Testis (tissue), 3 donors: ENCODE results near the gene TMEM191C. TPM values are rescaled to one million over a fixed set of nuclear protein-coding genes. Genes with fewer than 3 reads are reported as not detected.
"Not testable (repeated sequence)": the region's sequence is repeated elsewhere in the genome, so short reads cannot be mapped to it uniquely, and the experiment has no call there.

ENCODE experiments used
- DNase-seq: peaks from one replicate; pipeline ENCODE4 v3.0.0-alpha.2; 2019
- H3K27ac ChIP-seq, 2 donors: fragments of 200-600 bp; sonication (generic); one replicate each; pipeline ENCODE4 v1.5.1; 2019
- H3K27me3 ChIP-seq: fragments of 200-600 bp; sonication (generic); one replicate; pipeline ENCODE4 v1.5.1; 2019
- H3K36me3 ChIP-seq: fragments of 200-600 bp; sonication (generic); one replicate; pipeline ENCODE4 v1.5.1; 2017; ENCODE audit warnings: low read depth; ENCODE audit errors: missing control alignments
- H3K4me1 ChIP-seq: fragments of 200-600 bp; sonication (generic); one replicate; pipeline ENCODE4 v1.5.1; 2019
- H3K4me3 ChIP-seq, 2 donors: fragments of 200-600 bp; sonication (generic); one replicate each; pipeline ENCODE4 v1.5.1; 2017 to 2019
- H3K9me3 ChIP-seq: fragments of 200-600 bp; sonication (generic); one replicate; pipeline ENCODE4 v1.5.1; 2017
- POLR2A ChIP-seq: fragments of 450-650 bp; IDR thresholded peaks from one replicate; pipeline ENCODE4 v1.6.1; 2017; ENCODE audit warnings: antibody characterized with exemption, mild to moderate bottlenecking, moderate library complexity
- WGBS, 2 donors: methylation state at CpG; one replicate each; pipeline ENCODE4 v1.1.5; 2018; 5-methylcytosine and 5-hydroxymethylcytosine counted together
- intact Hi-C: fragments of 100-400 bp; cut with DNase I; formaldehyde crosslinking; loops from one replicate; pipeline ENCODE4 v1.15.1; 2023; ENCODE audit warnings: low total_unique reads
- polyA plus RNA-seq: library from polyadenylated mRNA; stranded (reverse); fragments of 350-450 nt; fragmentation: Illumina TruSeq; extraction: RNeasy Lipid Tissue Mini Kit (QIAGEN cat#74804); gene quantifications from one replicate; pipeline ENCODE4 v1.2.3, GENCODE V29; 2014; ENCODE audit warnings: low read depth, low replicate concordance; ENCODE audit not compliant: insufficient read depth
- total RNA-seq, 2 donors: library from RNA; depleted of rRNA; stranded (reverse); fragments of >200 nt; gene quantifications; one replicate each; pipeline ENCODE4 v1.2.3, GENCODE V29; 2016
- TF ChIP-seq, protein P1 (sequence below), 3 experiments: fragments of 450-650 bp in 2 of 3; fragments of 200-600 bp in 1 of 3; sonication (generic) in 1 of 3; IDR thresholded peaks; one replicate each; pipeline ENCODE4 v1.5.1; 2016 to 2019; ENCODE audit warnings: antibody characterized with exemption in 3 of 3, mild to moderate bottlenecking in 2 of 3, moderate library complexity in 1 of 3

Gene TMEM191C
- total and polyA plus RNA-seq, 3 donors from 2014 or later = 35.3 to 78.2 (median 54.4) TPM

DNA sequence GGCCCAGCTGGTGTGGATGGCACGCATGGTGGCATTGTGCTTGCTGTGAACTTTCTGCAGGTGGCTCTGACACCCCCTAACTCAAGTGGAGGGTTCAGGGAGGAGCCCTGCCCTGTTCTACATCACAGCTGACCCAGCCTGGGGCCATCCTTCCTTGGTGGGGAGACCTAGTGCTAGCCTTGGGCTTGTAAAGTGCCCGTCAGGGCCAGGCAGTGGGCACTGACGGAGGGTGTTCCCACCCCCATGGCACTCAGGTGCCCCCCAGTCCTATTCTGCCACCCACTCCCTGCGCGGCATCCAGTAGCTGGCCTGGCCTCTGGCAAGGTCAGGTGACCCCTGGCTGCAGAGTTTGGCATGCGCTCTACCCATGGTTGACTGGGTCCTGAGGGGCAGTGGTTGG lies 26.0 kb upstream of the TMEM191C start:
- WGBS, 2 donors = 92% methylated on average over 2 of the region's 6 CpGs; no CpG with 5 or more reads in 1 of the 2 donors

DNA sequence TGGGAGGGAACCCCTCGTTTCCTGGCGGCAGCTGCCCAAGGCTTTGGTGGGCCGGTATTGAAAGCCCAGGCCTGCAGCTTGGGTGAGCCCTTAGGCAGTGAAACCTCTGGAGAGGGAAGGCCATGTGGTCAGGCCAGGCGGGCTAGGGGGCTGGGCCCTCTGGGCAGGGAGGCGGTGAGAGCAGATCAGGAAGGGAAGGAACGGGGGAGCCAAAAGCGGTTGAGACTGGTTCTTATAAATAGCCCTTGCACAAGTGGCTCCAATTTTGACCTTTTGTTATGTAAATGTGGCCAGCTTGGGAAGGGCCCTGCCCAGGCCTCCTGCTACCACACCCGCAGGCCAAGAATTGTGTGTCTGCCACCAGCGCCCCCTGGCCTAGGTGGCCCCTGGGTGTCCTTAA lies 25.1 kb upstream of the TMEM191C start:
- intact Hi-C loops, H3K36me3 ChIP-seq, H3K9me3 ChIP-seq, H3K27me3 ChIP-seq, H3K27ac ChIP-seq, H3K4me3 ChIP-seq, DNase-seq, H3K4me1 ChIP-seq: not testable (repeated sequence)
- WGBS, 2 donors = no CpG with 5 or more reads among the region's 9 CpGs

More for the DNA sequence above, 26.0 kb upstream of the TMEM191C start:
- H3K4me3 ChIP-seq, H3K36me3 ChIP-seq, H3K9me3 ChIP-seq, H3K4me1 ChIP-seq, intact Hi-C loops, H3K27ac ChIP-seq, H3K27me3 ChIP-seq, DNase-seq: not testable (repeated sequence)

DNA sequence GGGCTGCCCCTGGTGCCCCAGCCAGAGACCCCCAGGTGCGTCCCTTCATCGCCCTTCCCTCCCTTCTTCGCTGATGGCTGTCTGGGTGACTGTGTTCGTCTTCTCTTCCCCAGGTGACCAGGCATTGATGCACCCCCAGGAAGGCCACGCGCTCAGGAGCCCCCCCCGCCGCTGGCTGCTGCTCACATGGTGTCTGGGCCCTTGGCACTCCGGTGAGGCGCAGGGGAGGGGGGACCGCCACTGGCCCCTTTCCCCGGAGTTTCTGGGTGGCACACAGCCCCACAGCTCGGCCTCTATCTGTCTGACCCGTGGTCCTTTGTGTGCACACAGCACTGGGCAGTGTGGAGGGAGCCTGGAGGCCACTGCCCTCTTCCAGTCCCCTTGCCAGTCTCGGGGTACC lies 24.5 kb upstream of the TMEM191C start:
- intact Hi-C loops = not testable (repeated sequence)
- peak; percentile 13 for DNase-seq

DNA sequence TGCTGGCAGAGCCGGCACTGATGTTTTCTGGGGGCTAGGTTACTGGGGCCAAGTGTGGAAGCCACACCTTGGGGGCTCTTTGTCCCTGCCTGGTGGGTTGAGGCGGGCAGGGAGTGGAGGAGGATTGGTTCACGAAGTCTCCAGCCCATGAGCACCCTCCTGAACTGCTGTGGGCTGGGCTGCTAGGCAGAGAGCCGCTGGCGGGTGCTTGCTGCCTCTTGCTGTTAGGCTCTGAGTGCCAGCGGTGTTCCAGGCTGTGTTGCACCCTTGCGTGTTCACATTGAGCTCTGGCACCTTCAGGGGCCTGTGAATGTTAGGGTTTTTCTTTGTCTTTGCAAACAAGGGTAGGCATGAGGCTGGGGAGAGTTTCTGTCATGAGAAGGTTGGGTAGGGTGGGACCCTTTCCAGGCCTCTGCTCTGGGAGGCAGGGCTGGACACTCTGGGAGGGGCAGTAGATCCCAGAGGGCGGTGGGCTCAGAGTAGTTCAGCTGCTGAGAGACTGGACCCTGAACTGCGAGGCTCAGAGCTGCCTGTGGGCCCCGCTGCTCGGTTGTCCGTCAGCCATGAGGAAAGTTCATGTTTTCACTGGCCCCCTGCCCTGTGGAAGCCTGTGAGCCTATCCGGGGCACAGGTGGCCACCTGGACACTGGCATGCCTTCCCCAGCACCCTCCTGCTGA lies 24.0 kb upstream of the TMEM191C start:
- Histone ChIP-seq H3K27me3 (no peaks in the 10 kb centered on the region), H3K4me1 (no peaks in the 10 kb centered on the region), H3K9me3 (no peaks in the 10 kb centered on the region), H3K27ac (no peak overlapping the region), H3K36me3 (no peaks in the 10 kb centered on the region), H3K4me3 (no peak overlapping the region)
- TF ChIP-seq, protein P1, sequence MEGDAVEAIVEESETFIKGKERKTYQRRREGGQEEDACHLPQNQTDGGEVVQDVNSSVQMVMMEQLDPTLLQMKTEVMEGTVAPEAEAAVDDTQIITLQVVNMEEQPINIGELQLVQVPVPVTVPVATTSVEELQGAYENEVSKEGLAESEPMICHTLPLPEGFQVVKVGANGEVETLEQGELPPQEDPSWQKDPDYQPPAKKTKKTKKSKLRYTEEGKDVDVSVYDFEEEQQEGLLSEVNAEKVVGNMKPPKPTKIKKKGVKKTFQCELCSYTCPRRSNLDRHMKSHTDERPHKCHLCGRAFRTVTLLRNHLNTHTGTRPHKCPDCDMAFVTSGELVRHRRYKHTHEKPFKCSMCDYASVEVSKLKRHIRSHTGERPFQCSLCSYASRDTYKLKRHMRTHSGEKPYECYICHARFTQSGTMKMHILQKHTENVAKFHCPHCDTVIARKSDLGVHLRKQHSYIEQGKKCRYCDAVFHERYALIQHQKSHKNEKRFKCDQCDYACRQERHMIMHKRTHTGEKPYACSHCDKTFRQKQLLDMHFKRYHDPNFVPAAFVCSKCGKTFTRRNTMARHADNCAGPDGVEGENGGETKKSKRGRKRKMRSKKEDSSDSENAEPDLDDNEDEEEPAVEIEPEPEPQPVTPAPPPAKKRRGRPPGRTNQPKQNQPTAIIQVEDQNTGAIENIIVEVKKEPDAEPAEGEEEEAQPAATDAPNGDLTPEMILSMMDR (IDR thresholded peaks at IDR 0.05) = no peak
- no peak for TF ChIP-seq POLR2A
- intact Hi-C loops = no loop called here
- DNase-seq = peak; percentile 28
- WGBS, 2 donors = 86 to 92% methylated on average over 10 to 13 of the region's 13 CpGs

More for the DNA sequence above, 24.5 kb upstream of the TMEM191C start:
- not testable (repeated sequence) for H3K9me3 ChIP-seq, H3K4me3 ChIP-seq, H3K27me3 ChIP-seq, H3K27ac ChIP-seq, H3K36me3 ChIP-seq, H3K4me1 ChIP-seq
- 96% methylated on average over 3 of the region's 15 CpGs; no CpG with 5 or more reads in 1 of the 2 donors for WGBS, 2 donors

DNA sequence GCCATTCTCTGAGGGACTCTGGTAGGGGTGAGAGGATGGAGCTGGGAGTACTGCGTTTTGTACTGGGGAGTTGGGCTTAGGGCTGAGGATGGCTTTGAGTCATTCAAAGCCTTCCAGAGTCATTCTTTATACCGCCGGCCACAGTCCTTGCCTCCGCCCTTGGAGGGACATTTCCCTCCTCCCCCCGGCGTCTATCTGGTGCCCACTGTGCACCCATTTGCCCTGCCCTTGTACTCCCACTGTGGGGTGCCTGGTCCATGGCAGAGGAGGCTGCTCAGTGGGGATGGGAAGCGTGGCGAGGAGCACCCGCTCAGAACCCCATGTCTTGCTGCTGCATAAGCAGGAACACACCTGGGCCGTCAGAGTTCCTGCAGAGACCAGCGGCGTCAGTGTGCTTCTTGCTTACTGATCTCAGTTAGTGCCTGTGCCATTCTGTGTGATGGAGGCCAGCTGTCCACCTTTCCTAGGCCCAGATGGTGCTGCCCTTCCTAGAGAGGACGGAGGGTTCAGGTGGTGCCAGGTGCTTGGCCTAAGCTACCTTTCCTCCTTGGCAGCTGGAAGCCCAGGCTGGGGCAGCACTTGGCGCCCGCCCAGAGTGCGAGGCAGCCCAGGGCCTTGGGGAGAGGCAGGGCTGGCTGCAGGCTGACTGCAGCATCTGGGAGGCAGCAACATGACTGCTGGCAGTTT lies 23.3 kb upstream of the TMEM191C start:
- Histone ChIP-seq H3K4me1 (no peaks in the 10 kb centered on the region), H3K27me3 (no peaks in the 10 kb centered on the region), H3K9me3 (no peaks in the 10 kb centered on the region), H3K36me3 (no peaks in the 10 kb centered on the region), H3K27ac (no peak overlapping the region), H3K4me3 (no peak overlapping the region)
- peak; percentile 11 for DNase-seq
- intact Hi-C loops = no loop called here
- WGBS, 2 donors = 88 to 94% methylated on average over 15 to 16 of the region's 16 CpGs
- no peak for TF ChIP-seq POLR2A
- TF ChIP-seq, protein P1 (IDR thresholded peaks at IDR 0.05) = no peak

DNA sequence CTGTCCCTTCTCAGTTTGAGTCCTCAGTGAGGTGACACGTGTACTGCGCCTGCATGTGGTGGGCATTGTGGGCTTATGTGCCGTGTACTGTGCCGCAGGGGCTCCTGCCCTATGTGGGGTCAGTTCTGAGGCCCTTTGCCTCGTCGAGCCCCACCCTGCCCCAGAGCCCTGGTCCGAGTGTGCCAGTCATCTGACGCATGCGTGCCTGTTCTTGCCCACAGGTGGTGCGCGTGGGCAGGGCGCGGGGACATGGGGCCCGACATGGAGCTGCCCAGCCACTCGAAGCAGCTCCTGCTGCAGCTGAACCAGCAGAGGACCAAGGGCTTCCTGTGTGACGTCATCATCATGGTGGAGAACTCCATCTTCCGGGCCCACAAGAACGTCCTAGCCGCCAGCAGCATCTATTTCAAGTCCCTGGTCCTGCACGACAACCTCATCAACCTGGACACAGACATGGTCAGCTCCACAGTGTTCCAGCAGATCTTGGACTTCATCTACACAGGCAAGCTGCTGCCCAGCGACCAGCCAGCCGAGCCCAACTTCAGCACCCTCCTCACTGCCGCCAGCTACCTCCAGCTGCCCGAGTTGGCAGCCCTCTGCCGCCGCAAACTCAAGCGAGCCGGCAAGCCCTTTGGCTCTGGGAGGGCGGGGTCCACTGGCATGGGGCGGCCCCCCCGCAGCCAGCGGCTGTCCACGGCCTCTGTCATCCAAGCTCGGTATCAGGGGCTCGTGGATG lies 22.3 kb upstream of the TMEM191C start:
- 91 to 98% methylated on average over 9 to 35 of the region's 35 CpGs for WGBS, 2 donors
- Histone ChIP-seq H3K36me3 (no peaks in the 10 kb centered on the region), H3K27ac (no peak overlapping the region), H3K27me3 (no peaks in the 10 kb centered on the region), H3K9me3 (no peaks in the 10 kb centered on the region), H3K4me3 (no peak overlapping the region), H3K4me1 (no peaks in the 10 kb centered on the region)
- no peak for TF ChIP-seq POLR2A
- TF ChIP-seq, protein P1 (IDR thresholded peaks at IDR 0.05) = no peak
- intact Hi-C loops = no loop called here
- peak; percentile 13 for DNase-seq
